ENCODE measurements around the gene SBF2. TPM values are rescaled to one million over a fixed set of nuclear protein-coding genes. Genes with fewer than 3 reads are reported as not detected.
"Not testable (repeated sequence)": the region's sequence is repeated elsewhere in the genome, so short reads cannot be mapped to it uniquely, and the experiment has no call there.

The SBF2 gene
- polyA plus RNA-seq, 1 donor (not counting 4 experiments of a cell fraction or from before 2014, with no cell fraction given) = 24.5 TPM

DNA sequence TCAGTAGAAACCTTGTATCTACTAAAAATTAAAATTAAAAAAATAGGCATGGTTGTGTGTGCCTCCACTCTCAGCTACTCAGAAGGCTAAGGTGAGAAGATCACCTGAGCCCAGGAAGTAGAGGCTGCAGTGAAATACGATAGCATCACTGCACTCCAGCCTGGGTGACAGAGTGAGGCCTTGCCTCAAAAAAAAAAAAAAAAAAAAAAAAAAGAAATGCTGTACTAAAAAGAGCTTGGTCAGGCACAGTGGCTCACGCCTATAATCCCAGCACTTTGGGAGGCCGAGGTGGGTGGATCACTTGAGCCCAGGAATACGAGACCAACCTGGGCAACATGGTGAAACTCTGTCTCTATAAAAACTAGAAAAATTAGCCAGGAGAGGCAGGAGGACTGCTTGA lies 36.5 kb downstream of the SBF2 start:
- no peaks in the 10 kb centered on the region for H3K36me3 ChIP-seq (ENCODE audit: control insufficient read depth in 2 of 2, extremely low read depth in 1 of 2, insufficient read depth in 2 of 2, low read length in 2 of 2)
- dilution Hi-C loops (cut with MboI; ENCODE audit: extremely low pct_ligation_motif_present, low sequenced_read_pairs) = no loop called here
- no peak for FAIRE-seq
- H3K9ac ChIP-seq (ENCODE audit: control insufficient read depth, extremely low read depth, insufficient read depth, low read length) = no peak overlapping the region
- H3K27me3 ChIP-seq (ENCODE audit: control insufficient read depth, extremely low read depth, insufficient read depth, low read length) = no peaks in the 10 kb centered on the region
- H3K79me2 ChIP-seq (ENCODE audit: control insufficient read depth, insufficient read depth, low read length) = peaks cover 22% of the 10 kb centered on the region
- no peak for DNase-seq (ENCODE audit: low read depth, low spot score)
- H3K4me3 ChIP-seq (ENCODE audit: control insufficient read depth in 2 of 3, extremely low read depth in 1 of 3, insufficient read depth in 2 of 3, low read depth in 1 of 3, low read length in 3 of 3) = no peak overlapping the region
- no peaks in the 10 kb centered on the region for H3K9me1 ChIP-seq (ENCODE audit: control insufficient read depth, extremely low read depth, insufficient read depth, low read length)
- no peaks in the 10 kb centered on the region for H4K20me1 ChIP-seq (ENCODE audit: control insufficient read depth, extremely low read depth, insufficient read depth, low read length)
- no peak overlapping the region for H3K4me2 ChIP-seq (ENCODE audit: control insufficient read depth, extremely low read depth, insufficient read depth, low read depth, low read length)
- TF ChIP-seq, protein P1, sequence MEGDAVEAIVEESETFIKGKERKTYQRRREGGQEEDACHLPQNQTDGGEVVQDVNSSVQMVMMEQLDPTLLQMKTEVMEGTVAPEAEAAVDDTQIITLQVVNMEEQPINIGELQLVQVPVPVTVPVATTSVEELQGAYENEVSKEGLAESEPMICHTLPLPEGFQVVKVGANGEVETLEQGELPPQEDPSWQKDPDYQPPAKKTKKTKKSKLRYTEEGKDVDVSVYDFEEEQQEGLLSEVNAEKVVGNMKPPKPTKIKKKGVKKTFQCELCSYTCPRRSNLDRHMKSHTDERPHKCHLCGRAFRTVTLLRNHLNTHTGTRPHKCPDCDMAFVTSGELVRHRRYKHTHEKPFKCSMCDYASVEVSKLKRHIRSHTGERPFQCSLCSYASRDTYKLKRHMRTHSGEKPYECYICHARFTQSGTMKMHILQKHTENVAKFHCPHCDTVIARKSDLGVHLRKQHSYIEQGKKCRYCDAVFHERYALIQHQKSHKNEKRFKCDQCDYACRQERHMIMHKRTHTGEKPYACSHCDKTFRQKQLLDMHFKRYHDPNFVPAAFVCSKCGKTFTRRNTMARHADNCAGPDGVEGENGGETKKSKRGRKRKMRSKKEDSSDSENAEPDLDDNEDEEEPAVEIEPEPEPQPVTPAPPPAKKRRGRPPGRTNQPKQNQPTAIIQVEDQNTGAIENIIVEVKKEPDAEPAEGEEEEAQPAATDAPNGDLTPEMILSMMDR (optimal IDR thresholded peaks at IDR 0.05 in 1 of 3, IDR thresholded peaks at IDR 0.05 in 1 of 3, conservative IDR thresholded peaks at IDR 0.05 in 1 of 3; ENCODE audit: extremely low read depth in 1 of 3, insufficient read depth in 2 of 3, low read length in 3 of 3) = no peak
- TF ChIP-seq EZH2 (IDR thresholded peaks at IDR 0.05; ENCODE audit: low read length) = no peak
- peaks cover 14% of the 10 kb centered on the region for H3K4me1 ChIP-seq (ENCODE audit: control insufficient read depth, extremely low read depth, insufficient read depth, low read length)
- no peak overlapping the region for H3K27ac ChIP-seq (ENCODE audit: control insufficient read depth, insufficient read depth, low read length)
- no peaks in the 10 kb centered on the region for H3K9me3 ChIP-seq (ENCODE audit: control insufficient read depth, low read depth, low read length)
- H2AFZ ChIP-seq (ENCODE audit: control insufficient read depth, low read length) = no peak overlapping the region

DNA sequence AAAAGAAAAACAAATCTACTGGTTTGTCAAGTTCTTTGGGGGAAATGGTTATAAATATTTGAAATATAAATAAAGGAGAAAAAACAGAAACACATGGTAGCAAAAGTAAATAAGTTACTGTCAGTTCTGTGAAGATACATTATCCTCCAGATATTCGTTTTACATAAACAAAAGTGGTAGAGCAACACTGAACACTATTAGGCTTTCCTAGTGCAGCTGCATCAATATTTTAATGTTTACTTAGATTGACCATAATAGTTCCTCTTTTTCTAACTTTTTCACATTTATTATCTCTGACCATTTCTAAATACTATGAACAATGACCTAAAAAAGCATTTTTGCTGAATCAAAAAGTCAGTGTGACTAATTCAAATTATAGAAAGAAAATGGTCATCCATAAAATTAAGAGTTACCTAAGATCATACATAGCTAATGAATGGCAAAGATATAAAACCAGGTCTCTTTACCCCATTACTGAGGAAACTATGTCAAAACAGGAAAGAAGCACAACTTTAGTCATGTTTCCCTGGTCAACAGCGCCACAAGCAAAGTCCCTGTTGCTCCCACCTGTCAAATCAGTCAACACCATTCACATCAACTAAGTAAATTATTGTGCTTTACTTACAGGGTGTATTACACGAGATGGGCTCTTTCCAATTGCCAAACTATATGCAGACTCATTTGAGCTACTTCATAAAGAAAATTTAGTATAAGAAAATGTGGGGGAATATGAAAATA lies 38.5 kb downstream of the SBF2 start:
- dilution Hi-C loops (cut with MboI; ENCODE audit: extremely low pct_ligation_motif_present, low sequenced_read_pairs) = no loop called here
- no peaks in the 10 kb centered on the region for H3K9me1 ChIP-seq (ENCODE audit: control insufficient read depth, extremely low read depth, insufficient read depth, low read length)
- H3K4me3 ChIP-seq (ENCODE audit: control insufficient read depth in 2 of 3, extremely low read depth in 1 of 3, insufficient read depth in 2 of 3, low read depth in 1 of 3, low read length in 3 of 3) = no peak overlapping the region
- H3K79me2 ChIP-seq (ENCODE audit: control insufficient read depth, insufficient read depth, low read length) = peaks cover 20% of the 10 kb centered on the region
- H3K9ac ChIP-seq (ENCODE audit: control insufficient read depth, extremely low read depth, insufficient read depth, low read length) = no peak overlapping the region
- DNase-seq (ENCODE audit: low read depth, low spot score) = no peak
- H2AFZ ChIP-seq (ENCODE audit: control insufficient read depth, low read length) = no peak overlapping the region
- no peak for FAIRE-seq
- no peak for TF ChIP-seq EZH2 (IDR thresholded peaks at IDR 0.05; ENCODE audit: low read length)
- TF ChIP-seq, protein P1 (optimal IDR thresholded peaks at IDR 0.05 in 1 of 3, IDR thresholded peaks at IDR 0.05 in 1 of 3, conservative IDR thresholded peaks at IDR 0.05 in 1 of 3; ENCODE audit: extremely low read depth in 1 of 3, insufficient read depth in 2 of 3, low read length in 3 of 3) = no peak
- no peaks in the 10 kb centered on the region for H3K4me1 ChIP-seq (ENCODE audit: control insufficient read depth, extremely low read depth, insufficient read depth, low read length)
- no peak overlapping the region for H3K27ac ChIP-seq (ENCODE audit: control insufficient read depth, insufficient read depth, low read length)
- no peaks in the 10 kb centered on the region for H3K36me3 ChIP-seq (ENCODE audit: control insufficient read depth in 2 of 2, extremely low read depth in 1 of 2, insufficient read depth in 2 of 2, low read length in 2 of 2)
- H3K9me3 ChIP-seq (ENCODE audit: control insufficient read depth, low read depth, low read length) = no peaks in the 10 kb centered on the region
- H3K27me3 ChIP-seq (ENCODE audit: control insufficient read depth, extremely low read depth, insufficient read depth, low read length) = no peaks in the 10 kb centered on the region
- H4K20me1 ChIP-seq (ENCODE audit: control insufficient read depth, extremely low read depth, insufficient read depth, low read length) = no peaks in the 10 kb centered on the region
- H3K4me2 ChIP-seq (ENCODE audit: control insufficient read depth, extremely low read depth, insufficient read depth, low read depth, low read length) = no peak overlapping the region

DNA sequence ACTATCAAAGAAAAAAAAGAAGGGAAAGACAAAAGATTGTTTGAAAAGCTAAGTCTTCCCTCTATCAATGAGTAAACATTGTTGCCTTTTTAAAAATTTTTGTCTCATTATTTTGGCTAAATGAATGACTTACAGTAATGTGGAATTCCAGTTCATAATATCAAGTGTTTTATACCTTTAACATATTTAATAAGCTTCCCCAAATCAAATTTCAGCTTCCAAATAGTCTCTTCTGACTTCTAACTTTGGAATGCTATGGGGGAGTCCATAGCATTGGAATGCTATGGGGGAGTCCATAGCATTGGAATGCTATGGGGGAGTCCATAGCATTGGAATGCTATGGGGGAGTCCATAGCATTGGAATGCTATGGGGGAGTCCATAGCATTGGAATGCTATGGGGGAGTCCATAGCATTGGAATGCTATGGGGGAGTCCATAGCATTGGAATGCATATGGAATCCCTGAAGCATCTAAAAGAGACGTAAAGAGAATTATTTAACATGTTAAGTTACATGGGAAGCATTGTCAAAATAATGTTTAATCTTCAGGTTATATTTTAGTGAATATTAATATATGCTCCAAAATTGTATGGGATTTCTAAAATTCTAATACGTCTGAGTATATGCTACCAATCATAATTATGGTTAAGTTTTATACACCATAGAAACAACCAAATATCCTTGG lies 44.4 kb downstream of the SBF2 start:
- FAIRE-seq; H3K27me3 ChIP-seq (ENCODE audit: control insufficient read depth, extremely low read depth, insufficient read depth, low read length); H3K9me1 ChIP-seq (ENCODE audit: control insufficient read depth, extremely low read depth, insufficient read depth, low read length); dilution Hi-C loops (cut with MboI; ENCODE audit: extremely low pct_ligation_motif_present, low sequenced_read_pairs); H3K4me3 ChIP-seq (ENCODE audit: control insufficient read depth in 2 of 3, extremely low read depth in 1 of 3, insufficient read depth in 2 of 3, low read depth in 1 of 3, low read length in 3 of 3); H3K36me3 ChIP-seq (ENCODE audit: control insufficient read depth in 2 of 2, extremely low read depth in 1 of 2, insufficient read depth in 2 of 2, low read length in 2 of 2); H3K4me1 ChIP-seq (ENCODE audit: control insufficient read depth, extremely low read depth, insufficient read depth, low read length); H2AFZ ChIP-seq (ENCODE audit: control insufficient read depth, low read length); H3K4me2 ChIP-seq (ENCODE audit: control insufficient read depth, extremely low read depth, insufficient read depth, low read depth, low read length); H3K9me3 ChIP-seq (ENCODE audit: control insufficient read depth, low read depth, low read length); H3K9ac ChIP-seq (ENCODE audit: control insufficient read depth, extremely low read depth, insufficient read depth, low read length); H3K27ac ChIP-seq (ENCODE audit: control insufficient read depth, insufficient read depth, low read length); DNase-seq (ENCODE audit: low read depth, low spot score); H4K20me1 ChIP-seq (ENCODE audit: control insufficient read depth, extremely low read depth, insufficient read depth, low read length): not testable (repeated sequence)
- H3K79me2 ChIP-seq (ENCODE audit: control insufficient read depth, insufficient read depth, low read length) = peaks cover 17% of the 10 kb centered on the region

Measured in keratinocyte (primary cell).